PFSK-1 (cell line): ENCODE data around the gene C17orf75.

ENCODE experiments used
- POLR2AphosphoS5 ChIP-seq: IDR thresholded peaks from 2 replicates; pipeline ENCODE4 v1.6.1; 2012; ENCODE audit warnings: low read depth, mild to moderate bottlenecking, control low read depth, low read length, moderate library complexity
- SIN3A ChIP-seq: IDR thresholded peaks from 2 replicates; pipeline ENCODE4 v1.6.1; 2012; ENCODE audit warnings: mild to moderate bottlenecking, low read length, moderate library complexity, borderline replicate concordance; ENCODE audit not compliant: insufficient read depth
- TAF1 ChIP-seq: IDR thresholded peaks from 2 replicates; pipeline ENCODE4 v1.6.1; 2012; ENCODE audit warnings: low read length, control low read depth, borderline replicate concordance; ENCODE audit not compliant: insufficient read depth

DNA sequence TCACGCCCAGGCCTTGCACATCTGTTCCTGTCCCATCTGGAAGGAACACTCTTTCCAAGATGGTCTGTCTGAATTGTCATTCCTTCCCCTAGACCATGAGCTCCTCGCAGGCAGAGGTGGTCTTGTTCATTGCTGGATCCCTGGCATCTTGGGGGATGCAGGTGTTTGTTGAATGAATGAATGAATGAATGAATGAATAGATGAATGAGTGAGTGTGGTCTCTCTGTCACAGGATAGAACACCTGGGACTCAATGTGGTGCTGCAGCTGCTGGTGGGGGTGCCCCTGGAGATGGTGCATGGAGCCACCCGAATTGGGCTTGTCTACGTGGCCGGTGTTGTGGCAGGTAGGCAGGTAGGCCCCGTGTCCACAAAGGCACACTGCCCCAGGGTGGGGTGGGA is 44.1 kb downstream of the C17orf75 start:
- TF ChIP-seq POLR2AphosphoS5 (no peak), TAF1 (no peak), SIN3A (no peak)
